ENCODE data around the gene OR7A10. TPM values are rescaled to one million over a fixed set of nuclear protein-coding genes. Genes with fewer than 3 reads are reported as not detected.
A peak's percentile ranks its signal among the peaks of the same experiment; 100 is the strongest.

OR7A10 gene
- not detected for total RNA-seq
- long read RNA-seq = 0 reads

- intact Hi-C loops (cut with micrococcal nuclease) = no loop called here
- no peak for DNase-seq
- Histone ChIP-seq H3K9me3 (replicated peaks) (no peaks in the 10 kb centered on the region), H3K27ac (replicated peaks) (no peak within 1 kb of the TSS), H3K4me1 (no peaks in the 10 kb centered on the region), H3K27me3 (ENCODE audit: low read depth) (peaks cover 56% of the 10 kb centered on the region), H3K4me3 (no peak within 1 kb of the TSS), H3K36me3 (no peaks in the 10 kb centered on the region)
- TF ChIP-seq CTCF (IDR thresholded peaks at IDR 0.05; ENCODE audit: borderline replicate concordance) = no peak
Measured at GRCh38 chr19:14848822-14849221, at the start of gene OR7A10. Gene OR7A10, minus strand, starts transcription at chr19:14848922. Its CDS starts 7,045 bp downstream, at chr19:14841877.

GRCh38 chr19:14890643-14891379 lies 42.1 kb upstream of the OR7A10 start:
- Histone ChIP-seq H3K9me3 (replicated peaks) (peaks cover 5% of the 10 kb centered on the region), H3K4me1 (peaks cover 11% of the 10 kb centered on the region), H3K4me3 (no peak overlapping the region), H3K27me3 (ENCODE audit: low read depth) (peaks cover 53% of the 10 kb centered on the region), H3K27ac (replicated peaks) (no peak overlapping the region), H3K36me3 (no peaks in the 10 kb centered on the region)
- intact Hi-C loops (cut with micrococcal nuclease) = no loop called here
- no peak for DNase-seq
- no peak for TF ChIP-seq CTCF (IDR thresholded peaks at IDR 0.05; ENCODE audit: borderline replicate concordance)

- Histone ChIP-seq H3K27me3 (ENCODE audit: low read depth) (peaks cover 46% of the 10 kb centered on the region), H3K9me3 (replicated peaks) (peaks cover 5% of the 10 kb centered on the region), H3K4me1 (peaks cover 11% of the 10 kb centered on the region), H3K4me3 (no peak overlapping the region), H3K27ac (replicated peaks) (no peak overlapping the region), H3K36me3 (no peaks in the 10 kb centered on the region)
- DNase-seq = no peak
- no peak for TF ChIP-seq CTCF (IDR thresholded peaks at IDR 0.05; ENCODE audit: borderline replicate concordance)
- intact Hi-C loops (cut with micrococcal nuclease) = loop anchor here (5.0 kb wide), 1 partner anchor 318 kb away; the partner anchor contains the start of gene NDUFB7
Measured at GRCh38 chr19:14889994-14890642, 41.4 kb upstream of the OR7A10 start.

GRCh38 chr19:14886032-14886431 lies 37.3 kb upstream of the OR7A10 start, which contains the start of gene OR7A17:
Gene OR7A17, minus strand, starts transcription at chr19:14886132. Its CDS starts 4,777 bp downstream, at chr19:14881355.
- no peak within 1 kb of the TSS for H3K27ac ChIP-seq (replicated peaks)
- no peak for TF ChIP-seq CTCF (IDR thresholded peaks at IDR 0.05; ENCODE audit: borderline replicate concordance)
- peaks cover 31% of the 10 kb centered on the region for H3K27me3 ChIP-seq (ENCODE audit: low read depth)
- intact Hi-C loops (cut with micrococcal nuclease) = loop anchor here (5.0 kb wide), 1 partner anchor 314 kb away; the partner anchor contains the start of gene NDUFB7
- peaks cover 11% of the 10 kb centered on the region for H3K4me1 ChIP-seq
- no peaks in the 10 kb centered on the region for H3K36me3 ChIP-seq
- no peak within 1 kb of the TSS for H3K4me3 ChIP-seq
- H3K9me3 ChIP-seq (replicated peaks) = peaks cover 5% of the 10 kb centered on the region
- no peak for DNase-seq

- DNase-seq = no peak
- intact Hi-C loops (cut with micrococcal nuclease) = no loop called here
- no peaks in the 10 kb centered on the region for H3K9me3 ChIP-seq (replicated peaks)
- no peak overlapping the region for H3K27ac ChIP-seq (replicated peaks)
- H3K36me3 ChIP-seq = no peaks in the 10 kb centered on the region
- no peak overlapping the region for H3K4me3 ChIP-seq
- H3K4me1 ChIP-seq = no peaks in the 10 kb centered on the region
- H3K27me3 ChIP-seq (ENCODE audit: low read depth) = peaks cover 76% of the 10 kb centered on the region
- peak; percentile 53 for TF ChIP-seq CTCF (IDR thresholded peaks at IDR 0.05; ENCODE audit: borderline replicate concordance)
Measured at GRCh38 chr19:14871619-14872230, 23.0 kb upstream of the OR7A10 start.

Measured in left ventricle myocardium inferior (tissue), 1 donor.